HG03103 (cell line): ENCODE results near the gene PIAS3.

Experiments used
- ATAC-seq: cut with Tn5 transposase; IDR thresholded peaks from one replicate; pipeline ENCODE4 v1.9.1; 2021; ENCODE audit warnings: low read depth; ENCODE audit not compliant: unreplicated experiment

Gene PIAS3

DNA sequence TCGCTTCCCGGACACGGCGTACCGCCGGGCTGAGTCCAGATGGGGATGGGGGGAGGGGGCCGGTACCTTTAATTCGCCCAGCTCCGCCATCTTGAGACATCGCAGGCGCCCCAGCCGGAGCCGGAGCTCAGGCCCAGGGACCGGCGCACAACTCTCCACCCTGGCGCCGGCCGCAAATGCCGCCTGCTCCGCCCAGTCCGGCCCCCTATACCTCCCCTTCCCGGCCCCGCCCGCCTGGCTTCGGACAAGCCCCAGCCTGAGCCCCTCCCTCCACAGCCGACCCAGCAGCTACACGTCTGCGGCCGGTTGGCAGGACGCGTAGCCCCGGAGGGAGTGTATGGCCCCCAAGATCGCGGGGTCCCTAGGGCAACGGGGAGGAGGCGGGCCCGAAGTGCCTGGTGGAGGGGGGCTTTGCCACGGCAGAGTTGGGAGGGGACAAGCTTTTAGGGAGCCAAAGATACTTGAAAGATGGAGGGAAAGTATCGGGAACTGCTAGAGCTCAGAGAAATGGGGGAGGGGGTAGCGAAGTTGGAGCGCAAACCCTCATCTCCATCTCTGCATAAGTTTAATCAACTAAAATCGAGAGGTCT lies at the start of gene PIAS3:
Gene PIAS3 (minus strand): TSS at position 181 of the 590 bp plus-strand sequence. CDS start 91 bp downstream, at position 90.
- ATAC-seq, result peak; percentile 72

- ATAC-seq, result no peak
Observed at GRCh38 chr1:145908653-145909052, 49.8 kb upstream of the PIAS3 start.

- no peak for ATAC-seq
Observed at GRCh38 chr1:145906954-145907753, 48.3 kb upstream of the PIAS3 start.

DNA sequence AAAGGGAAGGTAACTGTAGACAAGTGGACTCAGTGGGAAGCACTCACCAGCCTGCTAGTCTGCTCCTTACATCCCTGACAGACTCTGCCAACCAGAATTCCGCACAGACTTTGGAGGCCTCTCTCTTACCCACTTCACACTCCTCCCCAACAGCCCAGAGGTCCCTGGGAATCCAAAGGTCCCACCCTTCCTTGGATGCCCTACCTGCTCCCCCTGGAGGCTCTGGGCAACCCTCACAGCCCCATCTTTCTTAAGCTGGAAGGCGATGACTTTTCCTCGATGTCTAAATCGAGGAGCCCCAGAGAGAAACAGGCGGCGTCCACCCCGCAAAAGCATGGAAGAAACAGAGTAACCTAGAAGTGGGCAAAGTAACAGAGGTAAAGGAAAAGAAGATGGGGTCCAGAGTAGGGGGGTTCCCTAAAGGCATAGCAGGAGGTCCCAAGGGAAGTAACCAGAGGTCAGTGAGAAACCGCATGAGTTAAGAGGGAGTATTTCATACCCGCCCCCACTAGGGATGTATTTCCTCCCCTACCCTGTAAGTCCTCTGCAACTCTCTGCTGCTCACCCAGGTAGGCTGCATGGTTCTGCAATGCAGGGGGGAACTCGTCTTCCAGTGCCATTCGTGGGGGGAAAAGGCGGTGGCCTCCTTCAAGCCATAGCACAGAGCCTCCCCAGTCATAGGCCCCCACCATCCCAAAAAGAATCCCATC lies 42.6 kb upstream of the PIAS3 start:
- no peak for ATAC-seq

GRCh38 chr1:145898756-145899155 lies 39.9 kb upstream of the PIAS3 start:
- ATAC-seq, result no peak

GRCh38 chr1:145897969-145898368 lies 39.1 kb upstream of the PIAS3 start:
- no peak for ATAC-seq

GRCh38 chr1:145895471-145895870 lies 36.6 kb upstream of the PIAS3 start:
- ATAC-seq, result no peak

DNA sequence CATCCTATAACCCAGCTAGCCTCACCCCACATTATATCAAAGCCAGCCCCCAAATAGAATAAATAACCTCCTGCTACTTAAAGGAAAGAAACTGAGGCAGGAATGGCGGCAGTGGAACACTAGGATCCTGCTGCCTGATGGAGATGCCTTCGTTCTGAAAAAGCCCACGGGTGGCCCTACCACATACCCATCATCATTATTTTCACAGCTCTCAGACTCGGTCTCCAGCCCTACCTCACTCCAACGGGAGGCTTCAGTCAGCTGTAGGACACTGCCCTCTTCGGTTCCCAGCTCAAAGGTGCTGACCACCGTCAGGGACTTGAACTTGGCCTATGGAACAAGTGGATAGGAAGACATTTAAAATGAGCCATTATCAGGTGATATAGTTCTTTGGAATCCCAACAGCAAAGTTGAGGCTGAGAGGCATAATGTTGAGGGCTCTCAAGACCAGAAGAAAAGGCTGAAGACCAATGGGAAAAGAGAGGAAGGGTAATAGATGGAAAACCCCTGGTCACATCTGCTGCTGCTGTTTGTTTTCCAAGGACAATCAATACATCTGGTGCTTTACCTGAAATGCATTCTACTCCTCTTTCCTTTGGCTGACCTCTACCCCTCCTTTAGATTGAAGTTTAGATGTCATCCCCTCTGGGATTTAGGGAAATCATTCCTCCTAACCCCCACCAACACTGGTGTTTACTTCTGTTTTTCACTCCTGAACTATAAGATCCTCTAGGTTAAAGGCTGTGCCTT lies 34.6 kb upstream of the PIAS3 start:
- no peak for ATAC-seq

DNA sequence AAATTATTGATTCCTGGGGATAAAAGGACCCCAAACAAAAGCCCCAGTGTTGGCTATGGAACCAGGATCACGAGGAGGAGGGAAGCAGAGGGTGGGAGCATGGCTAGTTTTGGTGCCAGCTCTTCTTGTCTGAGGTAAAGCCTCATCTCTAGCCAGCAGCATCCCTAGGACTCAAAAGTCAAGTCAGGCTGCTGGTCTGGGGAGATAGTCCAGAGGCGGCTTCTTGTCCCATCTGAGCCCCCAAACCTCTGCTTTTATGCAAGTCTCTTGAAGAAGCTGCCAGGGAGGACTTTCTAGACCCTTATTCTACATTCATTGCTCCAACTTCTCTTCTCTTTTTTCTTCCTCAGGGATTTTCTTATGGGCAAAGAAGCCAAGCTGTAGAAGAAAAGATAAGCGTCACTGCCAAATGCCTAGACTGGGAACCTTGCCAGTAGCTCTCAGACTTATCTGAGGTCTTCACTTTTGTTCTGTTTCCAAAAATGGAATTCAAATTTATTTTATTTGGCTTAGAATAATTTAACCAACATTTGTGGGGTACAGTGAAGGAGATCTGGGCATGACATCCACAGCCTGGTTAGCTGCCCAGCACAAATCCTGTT lies 33.7 kb upstream of the PIAS3 start:
- ATAC-seq, result no peak

- ATAC-seq, result no peak
Observed at GRCh38 chr1:145891587-145892485, 33.0 kb upstream of the PIAS3 start.

DNA sequence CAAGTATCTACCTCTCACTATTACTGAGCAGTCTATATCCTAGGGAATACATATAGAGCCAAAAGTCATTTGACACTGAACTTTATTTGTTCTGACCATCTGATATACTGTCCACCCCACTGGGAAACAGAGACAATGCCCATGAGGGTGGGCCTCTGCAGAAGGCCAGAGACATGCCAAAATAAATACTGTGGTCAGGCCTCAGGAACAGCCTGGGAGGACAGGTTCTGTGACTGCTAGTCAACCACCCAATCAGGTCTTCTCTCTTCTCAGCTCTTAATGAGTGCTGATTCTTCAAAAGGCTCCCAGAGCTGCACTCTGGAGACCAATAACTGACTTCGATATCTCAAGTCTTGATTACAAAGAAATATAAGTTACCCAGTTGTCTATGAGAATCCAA lies 32.3 kb upstream of the PIAS3 start:
- no peak for ATAC-seq

- no peak for ATAC-seq
Observed at GRCh38 chr1:145889722-145890121, 30.8 kb upstream of the PIAS3 start.

DNA sequence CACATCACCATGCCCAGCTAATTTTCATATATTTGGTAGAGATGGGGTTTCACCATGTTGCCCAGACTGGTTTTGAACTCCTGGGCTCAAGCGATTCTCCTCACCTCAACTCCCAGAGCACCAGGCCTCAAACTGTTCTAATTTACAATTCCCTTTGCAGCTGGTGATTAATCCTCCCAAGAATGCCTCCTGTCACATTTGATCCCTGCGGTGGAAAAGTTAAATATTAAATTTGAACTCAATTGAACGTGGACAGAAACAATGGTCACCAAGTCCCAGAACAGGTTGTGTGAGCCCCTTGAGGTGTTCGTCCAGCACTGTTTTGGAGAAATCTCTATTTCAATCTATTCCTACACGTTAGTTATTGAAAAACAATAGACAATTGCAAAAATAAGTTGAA lies 28.8 kb upstream of the PIAS3 start:
- no peak for ATAC-seq

- ATAC-seq, result no peak
Observed at GRCh38 chr1:145886816-145887215, 27.9 kb upstream of the PIAS3 start.

DNA sequence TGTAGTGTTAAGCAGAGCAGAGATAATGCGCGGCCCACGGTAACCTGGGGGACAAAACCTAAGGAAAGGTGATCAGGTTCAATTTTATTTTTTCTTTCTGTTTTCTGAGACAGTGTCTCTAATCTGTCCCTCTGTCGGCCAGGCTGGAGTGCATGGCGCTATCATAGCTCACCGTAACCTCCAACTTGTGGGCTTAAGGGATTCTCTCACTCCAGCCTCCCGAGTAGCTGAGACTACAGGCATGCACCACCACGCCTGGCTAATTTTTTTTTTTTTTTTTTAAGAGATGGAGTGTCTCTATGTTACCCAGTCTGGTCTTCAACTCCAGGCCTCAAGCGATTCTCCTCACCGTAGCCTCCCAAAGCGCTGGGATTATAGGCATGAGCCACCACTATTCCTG lies 27.5 kb upstream of the PIAS3 start:
- no peak for ATAC-seq

- peak; percentile 97 for ATAC-seq
Observed at GRCh38 chr1:145885738-145886287, 26.9 kb upstream of the PIAS3 start, which contains the start of gene ANKRD35. TSS of gene ANKRD35 (minus strand) at chr1:145885866. CDS start at chr1:145885758, 108 bp downstream.

- ATAC-seq, result no peak
Observed at GRCh38 chr1:145884675-145885074, 25.8 kb upstream of the PIAS3 start.

DNA sequence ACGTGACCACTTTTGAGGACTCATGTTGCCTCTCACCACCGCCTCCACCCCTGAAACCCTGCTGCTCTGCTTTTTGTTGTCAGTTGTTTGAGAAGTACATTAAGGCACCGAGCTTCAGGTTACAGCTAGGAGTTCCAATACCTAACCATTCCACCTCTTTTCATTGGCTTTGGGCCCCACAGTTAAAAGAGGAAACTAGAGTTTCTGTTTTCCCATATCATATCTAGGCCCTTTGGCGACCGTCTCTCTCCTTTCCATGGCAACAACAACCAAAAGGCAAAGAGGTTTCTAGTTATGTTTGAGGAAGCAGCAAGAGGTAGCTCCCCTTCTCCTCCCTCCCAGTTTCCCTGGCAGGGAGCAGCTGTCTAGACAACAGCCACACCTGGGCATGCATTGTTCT lies 20.9 kb upstream of the PIAS3 start:
- ATAC-seq, result no peak

DNA sequence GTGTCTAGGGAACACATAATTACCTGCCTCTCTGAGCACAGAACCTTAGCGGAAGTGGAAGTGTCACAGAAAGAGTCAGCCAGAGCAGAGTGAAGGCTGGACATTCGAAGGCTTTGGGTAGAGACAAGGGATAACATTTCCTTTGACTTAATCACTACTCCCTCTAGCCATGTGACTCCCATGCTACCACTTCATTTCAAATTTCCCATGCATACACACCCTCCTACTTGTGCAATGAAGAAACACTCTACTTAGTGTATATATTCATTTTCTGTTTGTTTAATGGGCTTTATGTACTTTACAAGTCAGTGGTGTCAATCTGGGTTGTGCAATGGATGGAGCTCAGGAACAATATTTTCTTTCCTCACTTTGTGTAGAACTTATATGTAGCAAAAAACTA lies 19.8 kb upstream of the PIAS3 start:
- ATAC-seq, result no peak
